HPDE6-E6E7 (cell line): ENCODE data around the gene PTX4.

Experiments used
- DNase-seq: peaks from one replicate; pipeline ENCODE4 v3.0.0; 2011; ENCODE audit warnings: missing footprints; ENCODE audit errors: extremely low spot score

PTX4 gene

DNA sequence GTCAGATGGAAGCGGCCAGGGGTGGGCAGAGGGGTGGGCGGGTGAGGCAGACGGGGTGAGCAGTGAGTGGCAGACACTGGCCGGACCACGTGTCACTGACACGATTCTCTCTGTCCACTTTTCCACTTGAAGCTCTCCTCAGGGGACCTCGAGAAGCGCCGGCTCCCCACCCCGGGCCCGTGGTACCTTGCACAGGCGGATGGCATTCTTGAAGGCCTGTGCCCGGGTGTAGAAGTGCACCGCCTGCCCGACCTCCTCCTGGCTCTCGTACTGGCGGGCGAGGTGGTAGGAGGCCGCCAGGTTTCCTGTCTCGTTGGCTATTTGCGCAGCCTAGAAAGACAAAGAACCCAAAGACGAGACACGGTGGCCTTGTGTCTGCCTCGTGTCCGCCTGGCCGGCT, 35.6 kb upstream of the PTX4 start:
- no peak for DNase-seq

DNA sequence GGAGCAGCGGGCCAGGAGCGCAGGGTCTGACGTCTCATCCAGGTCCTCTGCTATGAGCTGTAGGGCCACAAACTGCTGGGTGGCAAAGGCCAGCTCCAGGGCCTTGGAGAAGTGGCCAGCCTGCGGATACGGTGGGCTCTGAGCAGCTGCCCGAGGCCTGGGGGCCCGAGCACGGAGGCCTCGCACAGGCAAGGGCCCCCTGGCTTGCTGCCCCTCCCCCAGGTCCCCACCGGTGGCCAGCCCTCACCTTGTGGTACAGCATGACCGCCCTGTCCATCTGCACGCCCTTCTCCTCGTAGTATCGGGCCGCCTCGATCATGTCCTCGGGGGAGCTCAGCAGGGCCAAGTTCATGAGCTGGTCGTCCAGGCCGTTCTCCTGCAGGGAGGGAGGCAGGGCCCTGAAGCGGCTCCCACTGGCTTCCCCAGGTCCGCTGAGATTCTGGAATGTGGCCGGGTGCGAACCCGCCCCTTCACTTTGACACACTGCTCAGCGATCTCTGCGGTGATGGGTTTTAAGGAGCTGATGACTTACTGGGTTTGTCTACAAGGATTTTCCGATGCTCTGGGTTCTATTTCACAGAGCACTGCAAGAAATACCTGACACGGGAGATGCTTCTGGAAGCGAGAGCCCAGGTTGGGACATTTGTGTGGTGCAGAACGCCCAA, 35.0 kb upstream of the PTX4 start:
- DNase-seq, result no peak

DNA sequence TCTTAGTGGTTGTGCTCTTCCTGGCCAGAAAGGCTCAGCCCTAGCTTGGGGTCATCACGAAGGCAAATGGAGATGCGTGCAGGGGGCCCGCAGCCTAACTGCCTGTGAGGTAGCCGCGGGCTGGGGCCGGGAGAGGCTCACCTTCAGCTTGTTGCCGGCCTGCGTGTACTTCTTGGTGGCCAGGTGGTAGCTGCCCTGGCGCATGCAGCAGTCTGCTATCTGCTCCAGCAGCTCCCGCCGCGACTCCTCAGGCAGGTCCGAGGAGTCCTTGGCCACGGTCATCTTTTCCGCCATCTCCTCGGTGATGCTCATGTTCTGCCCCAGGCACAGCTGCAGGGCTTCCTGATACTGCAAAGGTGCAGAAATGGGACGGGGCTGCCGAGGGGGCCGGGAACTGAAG, 31.7 kb upstream of the PTX4 start:
- DNase-seq, result no peak

- DNase-seq, result no peak
These were observed 31.1 kb upstream of the PTX4 start for GRCh38 chr16:1519831-1520230.

DNA sequence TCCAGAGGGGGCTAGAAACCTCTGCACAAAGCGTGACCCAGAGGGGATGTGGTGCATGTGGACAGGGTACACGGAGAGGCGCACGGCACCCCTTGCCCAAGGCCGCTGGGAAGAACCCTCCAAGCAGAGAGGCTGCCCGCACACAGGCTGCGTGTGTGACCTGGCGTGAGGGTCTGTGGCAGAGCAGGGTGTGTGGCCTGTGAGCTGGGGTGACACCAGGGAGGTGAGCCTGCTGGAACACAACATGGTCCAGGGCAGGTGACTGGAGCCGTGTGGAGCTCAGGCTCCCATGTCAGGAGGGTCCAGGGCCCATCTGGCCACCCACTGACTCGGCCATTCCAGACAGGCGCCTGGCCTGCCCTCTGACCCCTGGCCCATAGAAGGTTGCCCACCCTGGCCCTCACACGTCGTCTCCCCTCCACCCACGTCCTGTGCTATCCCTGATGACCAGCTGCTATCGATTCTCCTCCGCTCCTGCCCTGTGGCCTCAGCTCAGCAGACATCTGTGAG, 29.9 kb upstream of the PTX4 start:
- no peak for DNase-seq

DNA sequence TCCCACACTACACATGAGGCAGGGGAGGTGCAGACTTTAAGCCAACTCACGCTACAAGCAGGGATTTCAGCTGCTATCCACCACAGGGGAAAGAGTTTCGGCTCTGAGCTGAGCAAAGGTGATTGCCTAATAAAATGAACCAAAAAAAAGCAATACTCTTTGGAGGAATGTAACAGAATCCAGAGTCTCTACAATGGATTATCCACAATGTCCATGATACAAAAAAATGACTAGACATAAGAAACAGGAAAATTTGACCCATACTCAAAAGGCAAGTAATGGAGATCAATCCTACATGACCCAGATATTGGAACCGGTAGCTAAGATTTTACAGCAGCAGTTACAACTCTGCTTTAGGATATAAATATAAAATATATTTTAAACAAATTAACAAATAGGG, 25.8 kb upstream of the PTX4 start:
- no peak for DNase-seq

DNA sequence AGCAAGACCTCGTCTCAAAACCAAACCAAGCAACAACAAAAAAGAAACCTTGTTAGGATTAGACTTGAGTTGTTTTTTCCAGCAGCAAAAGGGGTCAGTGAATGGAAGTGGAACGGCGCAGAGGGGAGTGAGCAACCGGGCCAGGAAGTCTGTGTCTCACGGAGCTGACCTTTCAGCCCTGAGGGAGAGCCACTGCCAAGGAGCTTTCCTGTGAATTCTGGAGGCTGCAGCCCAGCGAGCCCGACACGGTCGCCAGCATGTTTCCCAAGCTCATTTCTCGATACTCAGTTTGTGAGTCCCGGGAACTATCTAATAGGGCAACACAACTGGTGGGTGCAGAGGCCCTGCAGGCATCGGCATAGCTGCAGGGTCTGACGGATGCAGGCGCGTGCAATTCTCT, 24.0 kb upstream of the PTX4 start:
- no peak for DNase-seq

- no peak for DNase-seq
These were observed 23.2 kb upstream of the PTX4 start for GRCh38 chr16:1511662-1512569.

DNA sequence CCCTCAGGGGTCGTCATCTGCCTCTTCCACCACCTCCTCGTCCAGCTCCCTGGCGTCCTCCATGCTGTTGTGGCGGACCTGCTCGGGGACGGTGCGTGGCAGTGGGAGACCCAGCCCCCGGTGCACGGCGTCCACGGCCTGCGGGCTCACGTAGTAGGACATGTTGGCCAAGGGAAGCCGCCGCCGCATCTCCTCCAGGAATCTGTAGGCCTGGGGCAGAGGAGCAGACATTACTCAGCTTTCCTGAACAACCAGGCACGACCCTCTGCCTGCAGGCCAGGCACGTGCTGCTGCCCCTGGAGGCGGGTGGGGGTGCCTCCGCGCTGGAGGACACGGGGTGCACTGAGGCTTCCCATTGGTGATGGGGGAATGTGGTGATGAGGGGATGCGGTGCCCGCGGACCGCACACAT, 22.2 kb upstream of the PTX4 start:
- DNase-seq, result no peak

DNA sequence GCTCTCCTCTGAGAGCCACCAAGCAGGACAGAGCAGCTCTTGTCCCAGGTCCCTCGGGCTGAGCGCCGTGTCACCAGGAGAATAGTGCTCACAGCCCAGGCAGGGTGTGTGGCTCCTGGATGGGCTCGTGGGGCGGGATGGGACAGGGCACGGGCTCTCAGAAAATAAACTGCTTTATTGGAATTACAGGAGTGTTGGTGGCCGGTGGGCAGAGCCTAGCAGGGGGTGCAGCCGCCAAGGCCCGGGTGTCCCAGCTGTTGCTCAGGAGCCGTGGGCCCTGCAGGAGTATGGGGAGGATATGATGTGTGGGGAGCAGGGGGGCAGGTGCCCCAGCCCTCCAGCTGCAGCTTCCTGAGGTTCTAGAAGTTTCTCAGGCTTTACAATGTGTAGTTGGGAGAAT, 21.5 kb upstream of the PTX4 start:
- DNase-seq, result no peak

- no peak for DNase-seq
These were observed 20.8 kb upstream of the PTX4 start for GRCh38 chr16:1509307-1510221.

- no peak for DNase-seq
These were observed 19.9 kb upstream of the PTX4 start for GRCh38 chr16:1508494-1509187.

DNA sequence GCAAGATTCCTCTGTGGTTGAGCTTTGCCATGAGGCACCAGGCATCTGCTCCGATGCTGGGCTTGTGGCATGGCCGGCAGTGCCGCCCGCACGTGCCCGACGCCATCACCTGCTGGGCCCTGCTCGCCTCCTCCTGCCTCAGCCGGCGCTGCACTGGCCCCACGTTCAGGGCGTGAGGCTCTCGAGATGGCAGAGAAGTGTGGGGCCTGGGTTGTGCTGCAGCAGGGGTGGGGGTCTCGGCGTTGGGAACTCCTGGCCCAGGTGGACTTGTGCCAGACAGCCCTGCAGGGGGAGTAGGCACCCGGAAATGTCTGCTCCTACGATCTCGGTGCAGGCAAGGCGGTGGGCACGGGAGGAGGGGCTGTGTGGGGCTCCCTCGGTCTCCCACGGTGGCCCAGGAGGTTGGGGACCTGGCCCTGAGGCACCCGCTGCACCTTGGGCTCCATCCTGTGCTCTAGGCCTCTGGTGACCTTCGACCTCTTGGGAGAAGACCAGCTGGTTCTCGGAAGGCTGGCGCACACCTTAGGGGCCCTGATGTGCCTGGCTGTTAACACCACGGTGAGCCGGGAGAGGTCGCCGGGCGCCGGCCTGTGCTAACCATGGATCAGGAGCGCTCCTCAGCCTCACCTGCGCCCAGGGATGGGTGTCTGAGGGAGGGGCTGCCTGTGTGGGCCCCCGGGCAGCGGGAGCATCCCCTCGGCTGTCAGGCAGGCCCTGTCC, 17.9 kb upstream of the PTX4 start:
- DNase-seq, result no peak

DNA sequence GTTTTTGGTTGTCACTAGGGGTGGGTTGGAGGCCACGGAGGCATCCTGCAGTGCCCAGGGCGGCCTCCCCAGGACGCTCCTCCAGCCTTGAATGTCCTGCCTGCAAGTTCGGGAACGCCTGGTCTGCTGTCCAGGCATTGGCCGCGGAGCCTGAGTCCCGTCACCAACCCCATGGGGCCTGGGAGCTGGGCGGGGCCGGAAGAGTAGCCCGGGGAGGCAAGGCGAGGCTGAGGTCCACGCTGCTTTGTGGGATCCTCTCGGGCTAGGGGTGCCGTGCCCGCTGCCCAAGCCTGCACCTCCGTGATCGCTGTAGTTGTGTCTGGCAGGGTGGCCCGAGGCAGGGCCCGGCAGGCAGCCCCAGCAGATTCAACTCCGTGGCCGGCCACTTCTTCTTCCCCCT, 17.2 kb upstream of the PTX4 start:
- DNase-seq, result no peak

- no peak for DNase-seq
These were observed 16.5 kb upstream of the PTX4 start for GRCh38 chr16:1505073-1505844.

- no peak for DNase-seq
These were observed 14.6 kb upstream of the PTX4 start for GRCh38 chr16:1503110-1503955.

GRCh38 chr16:1502092-1503004, 13.6 kb upstream of the PTX4 start:
- DNase-seq, result no peak

GRCh38 chr16:1501630-1502029, 12.9 kb upstream of the PTX4 start:
- no peak for DNase-seq
